Measurements from ENCODE around the gene GMCL1.

DNA sequence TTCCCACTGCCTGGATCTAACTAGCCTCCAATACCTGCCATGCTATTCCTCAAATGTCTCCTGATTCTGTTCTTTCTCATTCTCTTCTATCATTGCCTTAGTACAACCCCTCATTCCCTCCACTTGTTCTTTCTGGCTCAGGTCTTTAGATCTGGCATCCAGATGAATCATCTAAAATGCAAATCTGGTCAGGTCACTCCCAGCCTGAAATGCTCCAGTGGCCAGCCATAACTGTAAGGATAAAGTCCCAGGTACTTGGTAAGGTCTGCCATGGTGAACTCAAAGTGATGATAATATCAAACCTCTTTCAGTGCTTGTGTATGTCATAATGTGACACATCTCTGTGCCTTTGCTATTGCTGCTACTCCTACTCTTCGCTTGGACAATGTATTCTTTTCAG is 61.4 kb downstream of the GMCL1 start:
- TF ChIP-seq, protein P1, sequence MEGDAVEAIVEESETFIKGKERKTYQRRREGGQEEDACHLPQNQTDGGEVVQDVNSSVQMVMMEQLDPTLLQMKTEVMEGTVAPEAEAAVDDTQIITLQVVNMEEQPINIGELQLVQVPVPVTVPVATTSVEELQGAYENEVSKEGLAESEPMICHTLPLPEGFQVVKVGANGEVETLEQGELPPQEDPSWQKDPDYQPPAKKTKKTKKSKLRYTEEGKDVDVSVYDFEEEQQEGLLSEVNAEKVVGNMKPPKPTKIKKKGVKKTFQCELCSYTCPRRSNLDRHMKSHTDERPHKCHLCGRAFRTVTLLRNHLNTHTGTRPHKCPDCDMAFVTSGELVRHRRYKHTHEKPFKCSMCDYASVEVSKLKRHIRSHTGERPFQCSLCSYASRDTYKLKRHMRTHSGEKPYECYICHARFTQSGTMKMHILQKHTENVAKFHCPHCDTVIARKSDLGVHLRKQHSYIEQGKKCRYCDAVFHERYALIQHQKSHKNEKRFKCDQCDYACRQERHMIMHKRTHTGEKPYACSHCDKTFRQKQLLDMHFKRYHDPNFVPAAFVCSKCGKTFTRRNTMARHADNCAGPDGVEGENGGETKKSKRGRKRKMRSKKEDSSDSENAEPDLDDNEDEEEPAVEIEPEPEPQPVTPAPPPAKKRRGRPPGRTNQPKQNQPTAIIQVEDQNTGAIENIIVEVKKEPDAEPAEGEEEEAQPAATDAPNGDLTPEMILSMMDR (IDR thresholded peaks at IDR 0.05), result no peak
- TF ChIP-seq POLR2A (IDR thresholded peaks at IDR 0.05), result no peak
